HepG2 (cell line): Measurements from ENCODE around the gene TNFAIP8L2. TPM values are rescaled to one million over a fixed set of nuclear protein-coding genes. Genes with fewer than 3 reads are reported as not detected.

Experiments used
- ASH2L ChIP-seq: fragments of 300-600, 200-600 bp; sonication (generic); IDR thresholded peaks from 2 replicates; pipeline ENCODE4 v1.7.0; 2017; ENCODE audit warnings: low read depth, mild to moderate bottlenecking, moderate library complexity, mixed read lengths, low read length; ENCODE audit not compliant: insufficient read length
- BRD4 ChIP-seq: sonication (generic); formaldehyde crosslinking; IDR thresholded peaks from 2 replicates; pipeline ENCODE4 v1.4.0; 2020; ENCODE audit warnings: missing genetic modification reagents
- GABPA ChIP-seq, 2 experiments: IDR thresholded peaks; 2 replicates each; pipeline ENCODE4 v1.6.1; 2011 to 2016; ENCODE audit warnings: low read depth in 2 of 2, low read length in 1 of 2, missing biosample characterization in 1 of 2, missing genetic modification characterization in 1 of 2
- HMG20B ChIP-seq: conservative IDR thresholded peaks from 2 replicates; pipeline ENCODE4 v1.6.1; 2016; ENCODE audit warnings: missing genetic modification reagents, missing compliant biosample characterization
- MAFF ChIP-seq: IDR thresholded peaks from 2 replicates; pipeline ENCODE4 v1.6.1; 2011; ENCODE audit warnings: low read depth, low read length, improper control_type of control experiment
- RFXAP ChIP-seq: sonication (generic); formaldehyde crosslinking; IDR thresholded peaks from 2 replicates; pipeline ENCODE4 v1.4.0; 2020; ENCODE audit warnings: missing genetic modification reagents, borderline replicate concordance
- SMARCC2 ChIP-seq: fragments of 450-650 bp; IDR thresholded peaks from 2 replicates; pipeline ENCODE4 v1.6.1; 2017; ENCODE audit warnings: antibody characterized with exemption, mild to moderate bottlenecking
- ZFP41 ChIP-seq: sonication (generic); formaldehyde crosslinking; IDR thresholded peaks from 2 replicates; pipeline ENCODE4 v1.4.0; 2020; ENCODE audit warnings: mild to moderate bottlenecking, missing genetic modification reagents, borderline replicate concordance
- ZNF629 ChIP-seq: sonication (generic); formaldehyde crosslinking; conservative IDR thresholded peaks from 2 replicates; pipeline ENCODE4 v1.5.0; 2020; ENCODE audit warnings: missing genetic modification reagents
- ZNF816 ChIP-seq: sonication (generic); formaldehyde crosslinking; IDR thresholded peaks from 2 replicates; pipeline ENCODE4 v1.8.0; 2022; ENCODE audit warnings: missing genetic modification reagents, mild to moderate bottlenecking, borderline replicate concordance
- ZNF891 ChIP-seq: sonication (generic); formaldehyde crosslinking; IDR thresholded peaks from 2 replicates; pipeline ENCODE4 v1.5.0; 2020; ENCODE audit warnings: mild to moderate bottlenecking, missing genetic modification reagents
- polyA plus RNA-seq, 8 experiments: library from polyadenylated mRNA; depleted of rRNA in 3 of 8; stranded (reverse) in 7 of 8; unstranded in 1 of 8; fragments of >200 nt; fragmentation: Illumina TruSeq in 4 of 8; extraction: Trizol in 4 of 8; gene quantifications; 2 replicates each; pipeline versions ENCODE4 v1.2.1 to v1.2.3, GENCODE V29; 2011 to 2016; ENCODE audit warnings: low read depth in 4 of 8, missing spikeins in 1 of 8, mixed read lengths in 1 of 8; ENCODE audit not compliant: insufficient read depth in 1 of 8
- total RNA-seq, 5 experiments: library from RNA; depleted of rRNA; stranded (reverse); fragments of >200 nt; fragmentation: Illumina TruSeq; extraction: Trizol; gene quantifications; 2 replicates each; pipeline ENCODE4 v1.2.3, GENCODE V29; 2016; ENCODE audit warnings: low read depth in 1 of 5
- TF ChIP-seq, protein P1 (sequence below): sonication (generic); formaldehyde crosslinking; IDR thresholded peaks from 2 replicates; pipeline ENCODE4 v1.4.0; 2020; ENCODE audit warnings: mild to moderate bottlenecking, missing genetic modification reagents
- TF ChIP-seq, protein P2 (sequence below): sonication (generic); formaldehyde crosslinking; IDR thresholded peaks from 2 replicates; pipeline ENCODE4 v1.8.0; 2022; ENCODE audit warnings: mild to moderate bottlenecking, missing genetic modification reagents, moderate library complexity
- TF ChIP-seq, protein P3 (sequence below): sonication (generic); formaldehyde crosslinking; IDR thresholded peaks from 2 replicates; pipeline ENCODE4 v1.4.0; 2020; ENCODE audit warnings: missing genetic modification reagents
- TF ChIP-seq, protein P4 (sequence below): sonication (generic); formaldehyde crosslinking; IDR thresholded peaks from 2 replicates; pipeline ENCODE4 v1.8.0; 2022; ENCODE audit warnings: mild to moderate bottlenecking, missing genetic modification reagents, moderate library complexity

TNFAIP8L2 gene
- total and polyA plus RNA-seq, 2 of the 13 experiments (the other 11 are each of a cell fraction or from before 2014, with no cell fraction given): not detected

DNA sequence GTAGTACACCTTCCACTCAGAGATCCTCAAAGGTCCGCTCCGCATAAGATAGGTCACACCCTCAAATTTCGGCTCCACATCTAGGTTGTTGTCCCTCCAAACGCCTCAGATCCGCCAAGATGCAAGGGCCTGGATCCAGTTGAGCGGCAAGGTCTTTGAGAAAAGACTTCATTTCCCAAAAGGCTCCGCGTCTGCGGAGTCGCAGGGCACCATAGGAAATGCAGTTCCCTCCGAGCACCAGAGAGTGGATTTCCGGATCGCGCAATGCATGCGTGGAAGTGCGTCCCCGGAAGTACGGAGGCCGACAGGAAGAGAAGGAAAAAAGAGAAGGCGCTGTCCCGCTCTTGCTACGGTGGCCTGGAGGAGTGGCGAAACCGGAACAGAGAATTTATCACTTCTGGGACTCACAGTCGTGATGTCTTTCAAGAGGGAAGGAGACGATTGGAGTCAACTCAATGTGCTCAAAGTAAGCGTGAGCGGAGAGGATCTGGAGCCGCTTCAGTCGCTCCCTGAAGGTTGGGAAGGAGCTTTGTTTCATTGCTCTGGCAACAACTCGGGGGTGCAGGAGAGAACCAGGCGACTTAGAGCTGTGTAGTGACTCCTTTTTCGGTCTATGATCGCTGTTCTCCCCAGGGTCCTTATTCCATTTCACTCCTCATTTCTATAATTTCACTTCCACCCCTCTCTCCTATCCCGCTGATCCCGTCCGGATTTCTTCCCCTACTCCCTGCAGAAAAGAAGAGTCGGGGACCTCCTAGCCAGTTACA, 9.5 kb downstream of the TNFAIP8L2 start, which contains the start of the genes LYSMD1 and SCNM1 (continued):
- no peak; the same call in 1 of the 2 replicates for TF ChIP-seq HMG20B (CRISPR knock-in tag)
- peak; percentile 30; the same call in 1 of the 2 replicates for TF ChIP-seq MAFF
- TF ChIP-seq, protein P1, sequence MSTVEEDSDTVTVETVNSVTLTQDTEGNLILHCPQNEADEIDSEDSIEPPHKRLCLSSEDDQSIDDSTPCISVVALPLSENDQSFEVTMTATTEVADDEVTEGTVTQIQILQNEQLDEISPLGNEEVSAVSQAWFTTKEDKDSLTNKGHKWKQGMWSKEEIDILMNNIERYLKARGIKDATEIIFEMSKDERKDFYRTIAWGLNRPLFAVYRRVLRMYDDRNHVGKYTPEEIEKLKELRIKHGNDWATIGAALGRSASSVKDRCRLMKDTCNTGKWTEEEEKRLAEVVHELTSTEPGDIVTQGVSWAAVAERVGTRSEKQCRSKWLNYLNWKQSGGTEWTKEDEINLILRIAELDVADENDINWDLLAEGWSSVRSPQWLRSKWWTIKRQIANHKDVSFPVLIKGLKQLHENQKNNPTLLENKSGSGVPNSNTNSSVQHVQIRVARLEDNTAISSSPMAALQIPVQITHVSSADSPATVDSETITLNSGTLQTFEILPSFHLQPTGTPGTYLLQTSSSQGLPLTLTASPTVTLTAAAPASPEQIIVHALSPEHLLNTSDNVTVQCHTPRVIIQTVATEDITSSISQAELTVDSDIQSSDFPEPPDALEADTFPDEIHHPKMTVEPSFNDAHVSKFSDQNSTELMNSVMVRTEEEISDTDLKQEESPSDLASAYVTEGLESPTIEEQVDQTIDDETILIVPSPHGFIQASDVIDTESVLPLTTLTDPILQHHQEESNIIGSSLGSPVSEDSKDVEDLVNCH (CRISPR knock-in tag): no peak
- TF ChIP-seq, protein P2, sequence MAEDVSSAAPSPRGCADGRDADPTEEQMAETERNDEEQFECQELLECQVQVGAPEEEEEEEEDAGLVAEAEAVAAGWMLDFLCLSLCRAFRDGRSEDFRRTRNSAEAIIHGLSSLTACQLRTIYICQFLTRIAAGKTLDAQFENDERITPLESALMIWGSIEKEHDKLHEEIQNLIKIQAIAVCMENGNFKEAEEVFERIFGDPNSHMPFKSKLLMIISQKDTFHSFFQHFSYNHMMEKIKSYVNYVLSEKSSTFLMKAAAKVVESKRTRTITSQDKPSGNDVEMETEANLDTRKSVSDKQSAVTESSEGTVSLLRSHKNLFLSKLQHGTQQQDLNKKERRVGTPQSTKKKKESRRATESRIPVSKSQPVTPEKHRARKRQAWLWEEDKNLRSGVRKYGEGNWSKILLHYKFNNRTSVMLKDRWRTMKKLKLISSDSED: no peak
- TF ChIP-seq ZNF629: peak; percentile 34; the same call in 1 of the 2 replicates
- TF ChIP-seq GABPA (IDR thresholded peaks at IDR 0.05; ENCODE audit: low read depth, low read length): peak; percentile 96
- TF ChIP-seq GABPA (CRISPR knock-in tag; IDR thresholded peaks at IDR 0.05; ENCODE audit: low read depth): peak; percentile 98
- TF ChIP-seq ZNF816 (CRISPR knock-in tag): peak; percentile 45; the same call in 1 of the 2 replicates
- TF ChIP-seq RFXAP: no peak
- TF ChIP-seq, protein P3, sequence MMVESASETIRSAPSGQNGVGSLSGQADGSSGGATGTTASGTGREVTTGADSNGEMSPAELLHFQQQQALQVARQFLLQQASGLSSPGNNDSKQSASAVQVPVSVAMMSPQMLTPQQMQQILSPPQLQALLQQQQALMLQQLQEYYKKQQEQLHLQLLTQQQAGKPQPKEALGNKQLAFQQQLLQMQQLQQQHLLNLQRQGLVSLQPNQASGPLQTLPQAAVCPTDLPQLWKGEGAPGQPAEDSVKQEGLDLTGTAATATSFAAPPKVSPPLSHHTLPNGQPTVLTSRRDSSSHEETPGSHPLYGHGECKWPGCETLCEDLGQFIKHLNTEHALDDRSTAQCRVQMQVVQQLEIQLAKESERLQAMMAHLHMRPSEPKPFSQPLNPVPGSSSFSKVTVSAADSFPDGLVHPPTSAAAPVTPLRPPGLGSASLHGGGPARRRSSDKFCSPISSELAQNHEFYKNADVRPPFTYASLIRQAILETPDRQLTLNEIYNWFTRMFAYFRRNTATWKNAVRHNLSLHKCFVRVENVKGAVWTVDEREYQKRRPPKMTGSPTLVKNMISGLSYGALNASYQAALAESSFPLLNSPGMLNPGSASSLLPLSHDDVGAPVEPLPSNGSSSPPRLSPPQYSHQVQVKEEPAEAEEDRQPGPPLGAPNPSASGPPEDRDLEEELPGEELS: peak; percentile 69
- TF ChIP-seq BRD4 (CRISPR knock-in tag): peak; percentile 47; the same call in 1 of the 2 replicates
- peak; percentile 93 for TF ChIP-seq ASH2L
- TF ChIP-seq ZFP41 (CRISPR knock-in tag): 0 out of 2 replicates have a peak, but pooled peaks have one; percentile 2
- no peak for TF ChIP-seq SMARCC2
- TF ChIP-seq, protein P4, sequence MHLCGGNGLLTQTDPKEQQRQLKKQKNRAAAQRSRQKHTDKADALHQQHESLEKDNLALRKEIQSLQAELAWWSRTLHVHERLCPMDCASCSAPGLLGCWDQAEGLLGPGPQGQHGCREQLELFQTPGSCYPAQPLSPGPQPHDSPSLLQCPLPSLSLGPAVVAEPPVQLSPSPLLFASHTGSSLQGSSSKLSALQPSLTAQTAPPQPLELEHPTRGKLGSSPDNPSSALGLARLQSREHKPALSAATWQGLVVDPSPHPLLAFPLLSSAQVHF (CRISPR knock-in tag): no peak
- peak; percentile 86; the same call in 1 of the 2 replicates for TF ChIP-seq ZNF891
